Stimulated activated CD8-positive, alpha-beta memory T cell treated with anti-CD3 and anti-CD28 coated beads, Interleukin-12 subunit alpha, Interleukin-12 subunit beta, amount 100 ng/mL, for 1 hour (primary cell): ENCODE measurements around the gene KLF11.
"Not testable (repeated sequence)": the region's sequence is repeated elsewhere in the genome, so short reads cannot be mapped to it uniquely, and the experiment has no call there.

Source experiments
- DNase-seq: peaks from one replicate; pipeline ENCODE4 v3.0.0-alpha.2; 2020; ENCODE audit warnings: low read depth

KLF11 gene

GRCh38 chr2:10026940-10027569, 16.3 kb upstream of the KLF11 start:
- no peak for DNase-seq

GRCh38 chr2:10027660-10028330, 15.6 kb upstream of the KLF11 start:
- no peak for DNase-seq

- no peak for DNase-seq
These were observed 14.9 kb upstream of the KLF11 start for GRCh38 chr2:10028407-10028987.

DNA sequence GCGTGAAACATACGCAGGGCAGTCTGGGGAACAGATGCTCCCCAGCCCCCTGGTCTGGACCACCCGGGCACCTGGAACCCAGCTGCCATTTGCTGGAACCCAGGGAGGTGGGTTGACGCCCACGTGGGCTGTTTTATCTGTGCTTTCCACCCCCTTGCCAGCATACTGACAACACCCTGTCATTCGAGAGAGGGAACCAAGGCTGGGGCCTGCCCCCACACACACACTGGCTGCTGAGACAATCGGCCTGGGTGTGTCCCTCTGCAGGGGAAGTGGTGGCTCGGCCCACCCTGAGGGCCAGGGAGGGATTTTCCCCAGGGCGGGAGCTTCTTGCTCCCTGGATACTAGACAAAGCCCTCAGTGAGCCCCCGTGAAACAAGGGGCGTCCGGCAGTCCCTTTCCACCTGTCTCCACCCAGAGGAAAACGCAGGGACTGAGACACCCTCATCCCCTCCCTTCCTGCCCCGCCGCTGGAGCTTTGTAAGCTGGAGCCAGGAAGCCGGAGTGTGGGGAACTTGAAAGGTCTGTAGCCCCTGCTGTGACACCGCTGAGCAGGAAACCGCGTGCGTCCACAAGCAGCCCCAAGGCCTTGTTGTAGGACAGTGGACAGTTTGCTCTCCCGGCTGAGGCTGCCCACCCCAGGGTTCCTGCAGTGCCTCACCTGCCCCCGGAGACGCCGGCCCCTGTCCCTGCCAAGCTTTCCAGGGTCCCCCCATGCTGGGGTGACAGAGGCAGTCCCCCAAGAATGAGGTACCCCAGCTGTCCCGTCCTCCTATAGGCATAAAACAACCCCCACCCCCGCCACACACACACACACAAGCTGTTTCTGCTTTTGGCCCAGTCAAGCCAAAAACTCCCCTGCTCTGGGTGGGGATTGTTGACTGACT, 14.1 kb upstream of the KLF11 start:
- no peak for DNase-seq

DNA sequence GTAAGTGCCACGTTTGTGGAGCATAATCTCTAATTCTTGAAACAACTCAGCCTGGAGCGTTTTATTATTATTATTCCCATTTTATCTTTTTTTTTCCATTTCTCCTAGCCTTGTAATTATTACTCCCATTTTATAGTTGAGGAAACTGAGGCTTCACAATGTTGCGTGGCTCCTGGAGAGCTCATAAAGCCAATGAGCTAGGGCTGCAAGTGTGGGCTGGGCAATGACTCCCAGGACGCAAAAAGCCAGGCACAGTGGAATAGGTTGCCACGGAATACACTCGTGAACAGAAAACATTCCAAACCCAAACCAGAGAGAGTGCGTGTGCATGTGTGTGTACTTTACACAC, 13.5 kb upstream of the KLF11 start:
- DNase-seq, result no peak

DNA sequence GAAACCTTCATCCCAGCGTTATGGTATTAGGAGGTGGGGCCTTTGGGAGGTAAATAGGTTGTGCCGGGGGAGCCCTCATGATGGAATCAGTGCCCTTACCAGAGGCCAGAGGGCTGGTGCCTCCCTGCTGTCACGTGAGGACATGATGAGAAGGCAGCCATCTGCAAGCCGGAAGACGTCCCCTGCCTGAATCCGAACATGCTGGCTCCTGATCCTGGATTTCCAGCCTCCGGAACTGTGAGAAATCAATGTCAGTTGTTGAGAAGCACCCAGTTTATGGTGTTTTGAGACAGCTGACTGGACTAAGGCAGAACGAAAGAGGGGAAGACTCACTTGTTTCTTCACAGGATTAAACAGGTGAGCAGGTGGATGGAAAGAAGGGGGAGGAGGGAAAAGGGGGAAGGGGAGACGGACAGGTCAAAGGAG, 13.0 kb upstream of the KLF11 start:
- no peak for DNase-seq

GRCh38 chr2:10030798-10031197, 12.6 kb upstream of the KLF11 start:
- not testable (repeated sequence) for DNase-seq

- no peak for DNase-seq
These were observed 11.2 kb upstream of the KLF11 start for GRCh38 chr2:10031886-10032745.

DNA sequence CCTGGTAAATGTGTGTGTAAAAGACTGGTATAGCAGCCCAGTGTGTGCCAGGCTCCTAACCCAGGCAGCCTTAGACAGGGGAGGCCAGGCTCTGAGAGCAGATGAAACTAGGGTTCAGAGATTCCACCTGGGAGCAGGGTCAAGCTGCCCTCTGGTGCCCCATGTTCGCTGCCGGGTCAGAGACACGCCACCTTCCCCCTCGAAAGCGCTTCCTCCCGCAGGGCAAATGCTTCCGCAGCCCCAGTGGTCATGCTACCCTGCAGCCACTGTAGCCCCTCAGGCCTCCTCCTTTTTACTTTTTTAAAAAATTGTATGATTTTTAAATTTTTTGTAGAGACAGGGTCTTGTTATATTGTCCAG, 10.6 kb upstream of the KLF11 start:
- no peak for DNase-seq

DNA sequence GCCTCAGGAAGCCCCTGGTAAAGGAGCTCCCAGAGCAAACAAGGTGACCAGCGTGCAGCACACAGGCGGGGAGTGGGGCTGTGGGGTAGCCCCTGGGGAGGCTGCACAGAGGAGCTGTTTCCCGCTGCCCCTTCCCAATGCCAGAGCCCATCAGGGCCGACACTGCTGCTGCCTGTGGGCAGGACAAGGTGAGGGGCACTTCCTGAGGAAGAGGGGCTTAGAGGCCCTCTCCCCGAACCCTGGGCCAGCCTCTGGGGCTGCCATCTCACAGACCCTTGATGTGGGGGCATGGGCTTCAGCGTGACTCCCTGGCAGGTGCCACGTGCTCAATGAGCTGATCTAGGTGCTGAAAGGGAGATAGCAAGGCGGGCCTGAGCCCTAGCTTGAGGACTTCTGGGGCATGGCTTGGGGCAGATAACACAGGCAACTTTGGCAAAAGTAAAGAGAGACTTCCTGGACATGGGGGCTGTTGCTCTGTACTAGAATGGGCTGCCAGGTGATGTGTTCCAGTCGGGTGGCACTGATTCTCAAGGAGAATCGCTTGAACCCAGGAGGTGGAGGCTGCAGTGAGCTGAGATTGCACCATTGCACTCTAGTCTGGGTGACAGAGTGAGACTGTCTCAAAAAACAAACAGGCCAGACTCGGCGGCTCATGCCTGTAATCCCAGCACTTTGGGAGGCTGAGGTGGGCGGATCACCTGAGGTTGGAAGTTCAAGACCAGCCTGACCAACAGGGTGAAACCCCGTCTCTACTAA, 9.9 kb upstream of the KLF11 start:
- no peak for DNase-seq

- no peak for DNase-seq
These were observed 8.9 kb upstream of the KLF11 start for GRCh38 chr2:10034333-10035052.

GRCh38 chr2:10035053-10035422, 8.3 kb upstream of the KLF11 start:
- no peak for DNase-seq

DNA sequence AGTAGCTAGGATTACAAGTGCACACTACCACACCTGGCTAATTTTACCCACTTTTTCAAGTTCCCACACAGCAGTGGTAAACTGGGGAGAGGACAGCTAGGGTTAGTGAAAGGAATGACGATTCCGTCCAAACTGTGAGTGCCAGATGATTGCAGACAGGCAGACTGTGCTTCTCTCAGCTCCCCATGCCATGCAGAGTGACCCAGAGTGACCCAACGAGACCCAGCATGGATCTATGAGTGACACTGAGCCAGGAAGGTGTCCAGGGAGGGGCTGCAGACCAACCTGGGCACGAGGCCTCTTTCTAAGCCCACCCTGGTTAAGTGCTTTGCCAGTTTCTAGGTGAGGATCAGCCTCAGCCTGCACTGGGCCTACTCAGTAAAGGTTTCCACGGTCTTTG, 7.7 kb upstream of the KLF11 start:
- DNase-seq, result no peak

DNA sequence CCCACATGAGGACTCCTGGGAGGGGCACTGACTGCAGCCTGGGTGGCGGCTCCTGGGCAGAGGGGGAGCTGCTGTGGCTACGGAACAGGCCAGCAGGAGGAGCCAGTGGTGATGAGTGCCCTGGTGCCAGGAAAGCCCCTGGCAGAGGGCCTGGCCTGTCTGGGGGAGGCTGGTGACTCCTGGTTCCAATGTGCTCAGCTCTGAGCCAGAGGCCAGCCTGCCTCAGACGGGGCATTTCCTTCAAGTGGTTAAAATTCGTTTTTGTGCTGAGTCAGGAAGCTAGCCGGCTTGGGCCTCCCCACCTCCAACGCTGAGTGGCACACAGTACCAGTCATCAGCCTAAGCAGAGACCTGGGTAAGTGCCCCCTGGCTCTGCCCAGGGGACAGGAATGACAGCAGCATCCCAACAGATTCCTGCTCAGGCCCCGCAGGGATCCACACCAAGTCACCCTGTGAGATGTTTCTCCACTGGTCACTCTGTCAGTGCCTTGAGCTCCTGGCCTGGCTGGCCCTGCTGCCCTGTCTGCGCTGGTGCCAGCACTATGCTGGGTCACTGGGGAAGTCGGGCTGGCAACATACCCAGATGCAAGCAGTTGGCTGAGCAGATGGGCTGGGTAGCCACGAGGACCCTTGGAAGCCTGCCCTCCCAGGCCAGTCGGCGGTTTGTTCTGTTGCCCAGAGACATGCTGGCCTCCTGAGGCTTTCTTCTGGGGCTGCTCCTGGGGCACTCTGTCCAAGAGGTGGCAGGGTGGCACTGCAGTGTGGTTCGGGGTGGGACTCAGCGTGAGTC, 7.1 kb upstream of the KLF11 start:
- no peak for DNase-seq

DNA sequence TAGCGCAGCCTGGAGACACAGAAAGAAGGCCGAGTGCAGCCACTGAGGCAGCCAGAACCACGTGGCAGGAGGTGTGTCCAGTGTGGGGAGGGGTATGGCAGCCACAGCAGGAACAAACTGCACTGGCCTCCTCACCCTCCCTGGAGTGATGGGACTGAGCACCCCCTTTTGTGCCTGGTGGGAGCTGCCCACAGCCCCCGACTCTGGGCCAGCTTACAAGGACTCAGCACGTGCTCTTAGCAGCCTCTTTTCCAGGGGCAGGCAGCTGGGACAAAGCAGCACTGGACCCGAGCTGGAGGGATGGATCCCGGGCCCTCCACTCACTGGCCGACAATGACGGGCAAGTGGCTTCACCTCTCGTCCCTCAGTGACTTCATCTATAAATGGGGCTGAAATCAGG, 5.2 kb upstream of the KLF11 start:
- DNase-seq, result no peak

DNA sequence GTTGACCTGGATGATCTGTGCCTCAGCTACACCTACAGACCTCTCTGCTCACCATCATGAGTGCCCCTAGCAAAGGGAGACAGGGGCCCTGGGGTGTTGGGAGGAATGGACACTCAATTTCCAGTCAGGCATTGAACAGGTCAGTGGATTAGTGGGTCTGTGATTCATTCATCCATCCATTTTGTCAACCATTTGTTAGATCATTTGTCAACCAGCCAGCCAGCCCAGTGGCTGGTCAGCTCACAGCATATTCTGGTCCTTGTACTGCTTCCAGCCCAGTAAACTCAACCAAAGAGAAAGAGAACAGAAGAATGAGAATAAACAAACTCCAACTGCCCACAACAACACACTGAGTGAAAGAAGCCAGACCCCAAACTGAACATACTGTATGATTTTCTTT, 4.6 kb upstream of the KLF11 start:
- no peak for DNase-seq

- no peak for DNase-seq
These were observed 3.5 kb upstream of the KLF11 start for GRCh38 chr2:10039658-10040410.

DNA sequence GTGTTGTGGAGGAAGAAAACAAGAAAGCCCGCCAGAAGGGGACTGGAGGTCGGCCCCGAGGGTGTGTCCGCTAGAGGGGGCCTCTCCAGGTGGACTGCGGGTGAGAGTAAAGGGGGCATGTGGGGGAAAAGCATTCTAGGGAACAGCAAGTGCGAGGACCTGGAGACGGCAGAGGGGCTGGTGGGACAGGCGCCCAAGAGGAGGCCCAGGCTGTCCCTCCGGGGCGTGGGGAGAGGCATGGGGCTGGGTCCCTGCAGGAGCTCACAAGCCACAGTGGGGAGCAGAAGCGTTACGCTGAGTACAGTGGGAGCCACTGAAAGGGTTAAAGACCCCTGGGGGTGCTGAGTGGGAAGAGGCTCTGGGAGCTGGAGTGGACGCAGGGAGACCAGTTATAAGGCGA, 1.6 kb upstream of the KLF11 start:
- DNase-seq, result no peak
